ENCODE data around the gene FAM209A.

DNA sequence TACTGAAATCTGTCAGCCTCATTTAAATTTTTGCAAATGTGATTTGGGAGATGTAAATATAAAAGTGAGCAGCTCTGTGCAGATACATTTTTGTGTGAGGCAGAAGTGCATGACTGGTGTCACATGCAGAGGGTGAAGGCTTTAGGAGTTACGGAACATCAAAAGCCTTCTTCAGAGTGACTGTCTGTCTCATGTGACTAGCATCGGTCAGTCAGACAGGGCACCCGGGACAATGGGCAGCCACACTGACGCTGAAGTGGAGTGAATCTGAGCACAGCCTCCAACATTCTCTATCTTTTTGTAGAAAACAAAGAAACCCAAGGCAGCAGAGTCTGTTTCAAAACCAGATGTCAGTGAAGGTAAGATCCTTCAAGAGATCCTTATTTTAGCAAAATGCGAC is 7.9 kb upstream of the FAM209A start:
- TF ChIP-seq POLR2AphosphoS5 (IDR thresholded peaks at IDR 0.05; ENCODE audit: low read length) (no peak), EZH2 (IDR thresholded peaks at IDR 0.05; ENCODE audit: borderline replicate concordance, control insufficient read depth, low read depth, low read length) (no peak), CHD2 (IDR thresholded peaks at IDR 0.05; ENCODE audit: borderline replicate concordance, low read depth, low read length) (no peak), SUPT20H (IDR thresholded peaks at IDR 0.05; ENCODE audit: borderline replicate concordance, control insufficient read depth, low read depth, low read length) (no peak), NFYB (IDR thresholded peaks at IDR 0.05; ENCODE audit: insufficient read depth, low read depth, low read length) (no peak), FOXK2 (IDR thresholded peaks at IDR 0.05) (no peak), EED (IDR thresholded peaks at IDR 0.05; ENCODE audit: low read depth) (no peak), GABPA (IDR thresholded peaks at IDR 0.05; ENCODE audit: low read depth) (no peak), SPI1 (IDR thresholded peaks at IDR 0.05; ENCODE audit: borderline replicate concordance, insufficient read depth, low read depth, low read length) (no peak)
- TF ChIP-seq, protein P1, sequence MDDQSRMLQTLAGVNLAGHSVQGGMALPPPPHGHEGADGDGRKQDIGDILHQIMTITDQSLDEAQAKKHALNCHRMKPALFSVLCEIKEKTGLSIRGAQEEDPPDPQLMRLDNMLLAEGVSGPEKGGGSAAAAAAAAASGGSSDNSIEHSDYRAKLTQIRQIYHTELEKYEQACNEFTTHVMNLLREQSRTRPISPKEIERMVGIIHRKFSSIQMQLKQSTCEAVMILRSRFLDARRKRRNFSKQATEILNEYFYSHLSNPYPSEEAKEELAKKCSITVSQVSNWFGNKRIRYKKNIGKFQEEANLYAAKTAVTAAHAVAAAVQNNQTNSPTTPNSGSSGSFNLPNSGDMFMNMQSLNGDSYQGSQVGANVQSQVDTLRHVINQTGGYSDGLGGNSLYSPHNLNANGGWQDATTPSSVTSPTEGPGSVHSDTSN (IDR thresholded peaks at IDR 0.05; ENCODE audit: insufficient replicate concordance, low read depth, low read length), result no peak
- TF ChIP-seq, protein P2, sequence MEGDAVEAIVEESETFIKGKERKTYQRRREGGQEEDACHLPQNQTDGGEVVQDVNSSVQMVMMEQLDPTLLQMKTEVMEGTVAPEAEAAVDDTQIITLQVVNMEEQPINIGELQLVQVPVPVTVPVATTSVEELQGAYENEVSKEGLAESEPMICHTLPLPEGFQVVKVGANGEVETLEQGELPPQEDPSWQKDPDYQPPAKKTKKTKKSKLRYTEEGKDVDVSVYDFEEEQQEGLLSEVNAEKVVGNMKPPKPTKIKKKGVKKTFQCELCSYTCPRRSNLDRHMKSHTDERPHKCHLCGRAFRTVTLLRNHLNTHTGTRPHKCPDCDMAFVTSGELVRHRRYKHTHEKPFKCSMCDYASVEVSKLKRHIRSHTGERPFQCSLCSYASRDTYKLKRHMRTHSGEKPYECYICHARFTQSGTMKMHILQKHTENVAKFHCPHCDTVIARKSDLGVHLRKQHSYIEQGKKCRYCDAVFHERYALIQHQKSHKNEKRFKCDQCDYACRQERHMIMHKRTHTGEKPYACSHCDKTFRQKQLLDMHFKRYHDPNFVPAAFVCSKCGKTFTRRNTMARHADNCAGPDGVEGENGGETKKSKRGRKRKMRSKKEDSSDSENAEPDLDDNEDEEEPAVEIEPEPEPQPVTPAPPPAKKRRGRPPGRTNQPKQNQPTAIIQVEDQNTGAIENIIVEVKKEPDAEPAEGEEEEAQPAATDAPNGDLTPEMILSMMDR (IDR thresholded peaks at IDR 0.05 in 2 of 3, conservative IDR thresholded peaks at IDR 0.05 in 1 of 3; ENCODE audit: control insufficient read depth in 2 of 3, extremely low read depth in 1 of 3, insufficient read depth in 1 of 3, low read depth in 3 of 3, low read length in 3 of 3), result no peak
